ENCODE results near the gene CEMIP2.
"Not testable (repeated sequence)": the region's sequence is repeated elsewhere in the genome, so short reads cannot be mapped to it uniquely, and the experiment has no call there.

Gene CEMIP2

GRCh38 chr9:71675857-71676165 lies 92.5 kb downstream of the CEMIP2 start:
- no peak for DNase-seq

- DNase-seq, result no peak
Measured at GRCh38 chr9:71675105-71675856, 93.0 kb downstream of the CEMIP2 start.

- no peak for DNase-seq
Measured at GRCh38 chr9:71672573-71672972, 95.7 kb downstream of the CEMIP2 start.

- no peak for DNase-seq
Measured at GRCh38 chr9:71671289-71671688, 97.0 kb downstream of the CEMIP2 start.

- DNase-seq, result no peak
Measured at GRCh38 chr9:71670121-71670520, 98.2 kb downstream of the CEMIP2 start.

GRCh38 chr9:71669284-71669995 lies 98.9 kb downstream of the CEMIP2 start:
- no peak for DNase-seq

- DNase-seq, result no peak
Measured at GRCh38 chr9:71668717-71669116, 99.6 kb downstream of the CEMIP2 start.

- no peak for DNase-seq
Measured at GRCh38 chr9:71665247-71665646, 103.1 kb downstream of the CEMIP2 start.

GRCh38 chr9:71664566-71664965 lies 103.7 kb downstream of the CEMIP2 start:
- no peak for DNase-seq

GRCh38 chr9:71663931-71664459 lies 104.3 kb downstream of the CEMIP2 start:
- no peak for DNase-seq

- no peak for DNase-seq
Measured at GRCh38 chr9:71663216-71663615, 105.1 kb downstream of the CEMIP2 start.

GRCh38 chr9:71662082-71662481 lies 106.2 kb downstream of the CEMIP2 start:
- DNase-seq, result no peak

- DNase-seq, result not testable (repeated sequence)
Measured at GRCh38 chr9:71657276-71657675, 111.0 kb downstream of the CEMIP2 start.

- DNase-seq, result no peak
Measured at GRCh38 chr9:71656496-71656895, 111.8 kb downstream of the CEMIP2 start.

- DNase-seq, result no peak
Measured at GRCh38 chr9:71655778-71656177, 112.5 kb downstream of the CEMIP2 start.

GRCh38 chr9:71655141-71655540 lies 113.2 kb downstream of the CEMIP2 start:
- DNase-seq, result no peak

- no peak for DNase-seq
Measured at GRCh38 chr9:71652480-71652879, 115.8 kb downstream of the CEMIP2 start.

- no peak for DNase-seq
Measured at GRCh38 chr9:71648453-71648852, 119.9 kb downstream of the CEMIP2 start.

- no peak for DNase-seq
Measured at GRCh38 chr9:71647094-71647591, 121.2 kb downstream of the CEMIP2 start.

- DNase-seq, result no peak
Measured at GRCh38 chr9:71646131-71646530, 122.2 kb downstream of the CEMIP2 start.

- DNase-seq, result no peak
Measured at GRCh38 chr9:71644819-71645362, 123.4 kb downstream of the CEMIP2 start.

GRCh38 chr9:71643330-71643729 lies 125.0 kb downstream of the CEMIP2 start:
- DNase-seq, result no peak

GRCh38 chr9:71642056-71642455 lies 126.3 kb downstream of the CEMIP2 start:
- no peak for DNase-seq

- no peak for DNase-seq
Measured at GRCh38 chr9:71638627-71639026, 129.7 kb downstream of the CEMIP2 start.

All from GOT3 (cell line).